H9 (cell line): ENCODE data around the gene MORN3. TPM values are rescaled to one million over a fixed set of nuclear protein-coding genes. Genes with fewer than 3 reads are reported as not detected.
A peak's percentile ranks its signal among the peaks of the same experiment; 100 is the strongest.

ENCODE experiments used
- DNase-seq: peaks from one replicate; pipeline ENCODE4 v3.0.0-alpha.2; 2017
- H2AFZ ChIP-seq: one replicate; pipeline ENCODE4 v1.6.1; 2013; ENCODE audit warnings: mild to moderate bottlenecking, low read length, control low read depth, moderate library complexity
- H2AK5ac ChIP-seq: 2 replicates; pipeline ENCODE4 v1.6.1; 2013; ENCODE audit warnings: low read length, control low read depth, mixed read lengths; ENCODE audit not compliant: insufficient read length
- H2BK120ac ChIP-seq: one replicate; pipeline ENCODE4 v1.6.1; 2013; ENCODE audit warnings: low read depth, mild to moderate bottlenecking, low read length, control low read depth, inconsistent platforms; ENCODE audit not compliant: poor library complexity, severe bottlenecking
- H2BK12ac ChIP-seq: 2 replicates; pipeline ENCODE4 v1.6.1; 2013; ENCODE audit warnings: low read length, control low read depth, mixed read lengths, low read depth; ENCODE audit not compliant: insufficient read length
- H2BK15ac ChIP-seq: 2 replicates; pipeline ENCODE4 v1.6.1; 2013; ENCODE audit warnings: low read depth, low read length, control low read depth
- H2BK20ac ChIP-seq: one replicate; pipeline ENCODE4 v1.6.1; 2013; ENCODE audit warnings: low read depth, mild to moderate bottlenecking, low read length, control low read depth, inconsistent platforms; ENCODE audit not compliant: poor library complexity, severe bottlenecking
- H2BK5ac ChIP-seq: 2 replicates; pipeline ENCODE4 v1.6.1; 2013; ENCODE audit warnings: low read length, control low read depth, mixed read lengths; ENCODE audit not compliant: insufficient read length
- H3K14ac ChIP-seq: 2 replicates; pipeline ENCODE4 v1.6.1; 2013; ENCODE audit warnings: low read length, control low read depth; ENCODE audit not compliant: insufficient read depth
- H3K18ac ChIP-seq: 2 replicates; pipeline ENCODE4 v1.6.1; 2013; ENCODE audit warnings: low read depth, mild to moderate bottlenecking, mixed read lengths, low read length, control low read depth; ENCODE audit not compliant: insufficient read length
- H3K23ac ChIP-seq: 2 replicates; pipeline ENCODE4 v1.6.1; 2013; ENCODE audit warnings: low read length, control low read depth, mixed read lengths, low read depth; ENCODE audit not compliant: insufficient read length
- H3K23me2 ChIP-seq: 2 replicates; pipeline ENCODE4 v1.6.1; 2013; ENCODE audit warnings: low read depth, mild to moderate bottlenecking, mixed read lengths, low read length, control low read depth; ENCODE audit not compliant: insufficient read length, poor library complexity, severe bottlenecking
- H3K27ac ChIP-seq: 2 replicates; pipeline ENCODE4 v1.5.1; 2013; ENCODE audit warnings: low read length, control low read depth, mixed read lengths, low read depth; ENCODE audit not compliant: insufficient read length
- H3K27me3 ChIP-seq: 2 replicates; pipeline ENCODE4 v1.6.1; 2013; ENCODE audit warnings: low read length, control low read depth, inconsistent platforms; ENCODE audit not compliant: insufficient read depth
- H3K4ac ChIP-seq: 2 replicates; pipeline ENCODE4 v1.6.1; 2013; ENCODE audit warnings: low read depth, mild to moderate bottlenecking, control low read depth, inconsistent platforms, low read length, moderate library complexity
- H3K4me1 ChIP-seq: 2 replicates; pipeline ENCODE4 v1.6.1; 2013; ENCODE audit warnings: low read length, control low read depth, inconsistent platforms; ENCODE audit not compliant: insufficient read depth
- H3K4me2 ChIP-seq: 2 replicates; pipeline ENCODE4 v1.6.1; 2013; ENCODE audit warnings: low read length, control low read depth, mixed read lengths; ENCODE audit not compliant: insufficient read length, insufficient read depth
- H3K56ac ChIP-seq: 2 replicates; pipeline ENCODE4 v1.6.1; 2013; ENCODE audit warnings: low read depth, mild to moderate bottlenecking, mixed read lengths, low read length, control low read depth; ENCODE audit not compliant: insufficient read length
- H3K79me1 ChIP-seq: 2 replicates; pipeline ENCODE4 v1.6.1; 2013; ENCODE audit warnings: low read depth, mild to moderate bottlenecking, moderate library complexity, low read length, control low read depth, inconsistent platforms; ENCODE audit not compliant: insufficient read depth, poor library complexity, severe bottlenecking
- H3K79me2 ChIP-seq: 2 replicates; pipeline ENCODE4 v1.6.1; 2013; ENCODE audit warnings: low read length, control low read depth, inconsistent platforms; ENCODE audit not compliant: insufficient read depth
- H3K9ac ChIP-seq: 2 replicates; pipeline ENCODE4 v1.6.1; 2013; ENCODE audit warnings: low read length, control low read depth, mixed read lengths; ENCODE audit not compliant: insufficient read length; ENCODE audit errors: extremely low read depth
- H3K9me3 ChIP-seq: one replicate; pipeline ENCODE4 v1.6.1; 2013; ENCODE audit warnings: low read depth, low read length, inconsistent platforms; ENCODE audit not compliant: control insufficient read depth
- H3T11ph ChIP-seq: one replicate; pipeline ENCODE4 v1.6.1; 2013; ENCODE audit warnings: mild to moderate bottlenecking, low read length, control low read depth, inconsistent platforms
- H4K20me1 ChIP-seq: one replicate; pipeline ENCODE4 v1.6.1; 2013; ENCODE audit not compliant: control insufficient read depth, insufficient read length, insufficient read depth
- H4K5ac ChIP-seq: 2 replicates; pipeline ENCODE4 v1.6.1; 2013; ENCODE audit warnings: low read depth, mild to moderate bottlenecking, mixed read lengths, low read length, control low read depth; ENCODE audit not compliant: insufficient read length
- H4K8ac ChIP-seq: replicated peaks from 2 replicates; pipeline ENCODE4 v1.6.1; 2013; ENCODE audit warnings: low read length, control low read depth, mixed read lengths, low read depth; ENCODE audit not compliant: insufficient read length
- H4K91ac ChIP-seq: 2 replicates; pipeline ENCODE4 v1.6.1; 2013; ENCODE audit warnings: low read depth, mild to moderate bottlenecking, moderate library complexity, mixed read lengths, low read length, control low read depth; ENCODE audit not compliant: insufficient read length
- H3K27ac Mint-ChIP-seq, 3 experiments: 2 replicates in 2 of 3; 3 replicates in 1 of 3; pipeline ENCODE4 v1.8.0; 2020 to 2021; ENCODE audit warnings: mixed read lengths in 3 of 3, mild to moderate bottlenecking in 1 of 3, moderate library complexity in 1 of 3
- H3K27me3 Mint-ChIP-seq: 2 replicates; pipeline ENCODE4 v1.8.0; 2021; ENCODE audit warnings: low read depth, mild to moderate bottlenecking, moderate library complexity, mixed read lengths
- H3K36me3 Mint-ChIP-seq, 3 experiments: 2 replicates in 2 of 3; 3 replicates in 1 of 3; pipeline ENCODE4 v1.8.0; 2020 to 2021; ENCODE audit warnings: low read depth in 3 of 3, mixed read lengths in 3 of 3; ENCODE audit not compliant: insufficient read depth in 1 of 3
- H3K4me1 Mint-ChIP-seq, 2 experiments: 2 replicates each; pipeline ENCODE4 v1.8.0; 2020; ENCODE audit warnings: mixed read lengths in 2 of 2
- H3K4me3 Mint-ChIP-seq, 2 experiments: 2 replicates in 1 of 2; 3 replicates in 1 of 2; pipeline ENCODE4 v1.8.0; 2020 to 2021; ENCODE audit warnings: mild to moderate bottlenecking in 2 of 2, mixed read lengths in 2 of 2, moderate library complexity in 1 of 2
- H3K9me3 Mint-ChIP-seq, 2 experiments: 2 replicates in 1 of 2; 3 replicates in 1 of 2; pipeline ENCODE4 v1.8.0; 2020; ENCODE audit warnings: mild to moderate bottlenecking in 2 of 2, mixed read lengths in 2 of 2, moderate library complexity in 1 of 2
- CTCF ChIP-seq: fragments of 200-600 bp; sonication (generic); conservative IDR thresholded peaks from 3 replicates; pipeline ENCODE4 v1.8.0; 2021; ENCODE audit warnings: antibody characterized with exemption, mild to moderate bottlenecking
- WGBS: extraction: QIAGEN DNeasy Blood & Tissue Kit; methylation state at CpG from one replicate; pipeline ENCODE4 v1.1.7; 2013; ENCODE audit warnings: missing lambda C conversion rate, low lambda C conversion rate, mixed read lengths; ENCODE audit not compliant: insufficient read length; ENCODE audit errors: extremely low coverage; 5-methylcytosine and 5-hydroxymethylcytosine counted together
- total RNA-seq: library from RNA; stranded (reverse); gene quantifications from 2 replicates; pipeline ENCODE4 v1.2.1, GENCODE V29; 2021

MORN3 gene
- total RNA-seq, 1 experiment from 2014 or later, result 0.37 TPM

DNA sequence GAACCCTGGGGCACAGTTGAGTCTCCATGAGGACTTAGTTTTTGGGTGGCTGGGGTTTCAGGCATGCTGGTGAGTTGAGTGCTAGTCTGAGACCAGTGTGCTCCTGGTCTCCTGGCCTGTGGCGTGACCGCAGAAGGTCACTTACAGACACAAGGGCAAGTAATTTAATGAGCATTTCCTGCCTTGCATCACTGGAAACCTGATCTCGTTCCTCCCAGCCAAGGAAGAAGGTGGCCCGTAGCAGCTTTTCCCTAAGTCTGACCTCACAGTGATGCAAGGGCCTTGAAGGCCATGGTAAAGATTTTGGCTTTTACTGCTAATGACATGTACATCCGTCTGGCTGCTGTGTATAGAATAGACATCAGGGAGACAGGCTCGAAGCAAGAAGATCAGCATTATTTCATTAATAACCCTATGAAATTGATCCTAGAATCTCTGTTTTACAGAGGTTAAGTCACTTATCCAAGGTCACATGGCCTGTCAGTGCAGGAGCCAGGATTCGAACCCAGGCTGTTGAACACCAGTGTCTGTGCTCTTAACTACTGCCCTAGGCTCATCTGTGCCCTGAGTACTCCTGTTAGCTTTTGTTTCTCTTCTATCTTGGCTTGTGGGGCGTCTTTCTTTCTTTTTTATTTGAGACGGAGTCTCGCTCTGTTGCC, 47.7 kb upstream of the MORN3 start:
- H3K23me2 ChIP-seq, result peaks cover 8% of the 10 kb centered on the region
- no peaks in the 10 kb centered on the region for H4K20me1 ChIP-seq
- H3K27ac Mint-ChIP-seq, result peak overlapping the region in 2 of 3 experiments; percentile 90 to 96; a peak in 4 of 7 replicates
- no peak overlapping the region for H2AK5ac ChIP-seq
- no CpG with 5 or more reads among the region's 10 CpGs for WGBS
- H3K23ac ChIP-seq, result no peak overlapping the region
- H3K4me1 Mint-ChIP-seq, result peaks cover 28 to 30% of the 10 kb centered on the region in 2 experiments
- no peak overlapping the region for H2BK20ac ChIP-seq
- no peaks in the 10 kb centered on the region for H3K9me3 ChIP-seq
- H4K91ac ChIP-seq, result no peak overlapping the region
- no peak overlapping the region for H2BK5ac ChIP-seq
- peaks cover 3 to 17% (median 9%) of the 10 kb centered on the region in 3 experiments; a peak in 6 of 7 replicates for H3K36me3 Mint-ChIP-seq
- H3K56ac ChIP-seq, result no peak overlapping the region
- no peak overlapping the region for H3K18ac ChIP-seq
- peak overlapping the region in 1 of 2 experiments; percentile 39; a peak in 1 of 5 replicates for H3K4me3 Mint-ChIP-seq
- no peak overlapping the region for H2BK120ac ChIP-seq
- no peak overlapping the region for H2AFZ ChIP-seq
- peaks cover 5% of the 10 kb centered on the region; the same call in 1 of the 2 replicates for H3K79me2 ChIP-seq
- no peak overlapping the region for H3K4ac ChIP-seq
- no peaks in the 10 kb centered on the region for H3K27me3 Mint-ChIP-seq
- H3K4me1 ChIP-seq, result peaks cover 2% of the 10 kb centered on the region; the same call in 1 of the 2 replicates
- no peak for TF ChIP-seq CTCF
- no peak overlapping the region for H2BK12ac ChIP-seq
- H3T11ph ChIP-seq, result no peak overlapping the region
- no peak overlapping the region for H3K14ac ChIP-seq
- H2BK15ac ChIP-seq, result no peak overlapping the region
- H3K79me1 ChIP-seq, result peaks cover 8% of the 10 kb centered on the region
- no peak overlapping the region for H4K8ac ChIP-seq
- no peak overlapping the region for H3K27ac ChIP-seq
- H3K9ac ChIP-seq, result no peak overlapping the region
- no peaks in the 10 kb centered on the region; a peak in 1 of 5 replicates for H3K9me3 Mint-ChIP-seq
- DNase-seq, result peak; percentile 65
- H3K4me2 ChIP-seq, result no peak overlapping the region
- H4K5ac ChIP-seq, result no peak overlapping the region
- no peaks in the 10 kb centered on the region for H3K27me3 ChIP-seq
